ENCODE results near the gene OR6C2. TPM values are rescaled to one million over a fixed set of nuclear protein-coding genes. Genes with fewer than 3 reads are reported as not detected.
"Not testable (repeated sequence)": the region's sequence is repeated elsewhere in the genome, so short reads cannot be mapped to it uniquely, and the experiment has no call there.

OR6C2 gene
- total RNA-seq, 4 donors from 2014 or later = 1.3 TPM; not detected in 3

DNA sequence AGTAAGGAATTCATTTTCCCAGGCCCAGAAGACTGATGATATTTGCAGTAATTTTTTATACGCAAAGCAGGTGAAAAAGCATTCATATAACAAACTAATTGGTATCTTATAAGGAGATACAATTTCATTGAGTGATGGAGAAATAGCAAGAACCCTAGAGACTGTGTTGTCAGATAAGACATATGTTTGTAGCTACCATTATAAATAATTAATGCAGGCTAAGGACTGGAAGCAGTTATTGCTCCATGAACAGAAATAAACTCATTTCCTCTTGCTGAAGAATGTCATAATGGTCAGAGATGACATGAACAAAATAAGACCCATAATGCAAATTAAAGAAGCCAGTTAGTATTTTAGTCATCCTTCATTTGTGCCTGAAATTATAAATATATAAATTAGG, 1.5 kb downstream of the OR6C2 start:
- Histone ChIP-seq H3K4me1 (no peaks in the 10 kb centered on the region), H3K27me3 (no peaks in the 10 kb centered on the region), H3K27ac (no peak overlapping the region), H3K9me3 (peaks cover 3% of the 10 kb centered on the region), H3K36me3 (no peaks in the 10 kb centered on the region), H3K4me3 (no peak overlapping the region)
- WGBS = 100% methylated on average over 1 of the region's 1 CpG
- no peak for TF ChIP-seq POLR2AphosphoS5 (IDR thresholded peaks at IDR 0.05)
- TF ChIP-seq, protein P1, sequence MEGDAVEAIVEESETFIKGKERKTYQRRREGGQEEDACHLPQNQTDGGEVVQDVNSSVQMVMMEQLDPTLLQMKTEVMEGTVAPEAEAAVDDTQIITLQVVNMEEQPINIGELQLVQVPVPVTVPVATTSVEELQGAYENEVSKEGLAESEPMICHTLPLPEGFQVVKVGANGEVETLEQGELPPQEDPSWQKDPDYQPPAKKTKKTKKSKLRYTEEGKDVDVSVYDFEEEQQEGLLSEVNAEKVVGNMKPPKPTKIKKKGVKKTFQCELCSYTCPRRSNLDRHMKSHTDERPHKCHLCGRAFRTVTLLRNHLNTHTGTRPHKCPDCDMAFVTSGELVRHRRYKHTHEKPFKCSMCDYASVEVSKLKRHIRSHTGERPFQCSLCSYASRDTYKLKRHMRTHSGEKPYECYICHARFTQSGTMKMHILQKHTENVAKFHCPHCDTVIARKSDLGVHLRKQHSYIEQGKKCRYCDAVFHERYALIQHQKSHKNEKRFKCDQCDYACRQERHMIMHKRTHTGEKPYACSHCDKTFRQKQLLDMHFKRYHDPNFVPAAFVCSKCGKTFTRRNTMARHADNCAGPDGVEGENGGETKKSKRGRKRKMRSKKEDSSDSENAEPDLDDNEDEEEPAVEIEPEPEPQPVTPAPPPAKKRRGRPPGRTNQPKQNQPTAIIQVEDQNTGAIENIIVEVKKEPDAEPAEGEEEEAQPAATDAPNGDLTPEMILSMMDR (IDR thresholded peaks at IDR 0.05) = no peak
- TF ChIP-seq EP300 (IDR thresholded peaks at IDR 0.05) = no peak
- TF ChIP-seq POLR2A (IDR thresholded peaks at IDR 0.05) = no peak
- DNase-seq (ENCODE audit: low spot score in 2 of 2) = no peak

DNA sequence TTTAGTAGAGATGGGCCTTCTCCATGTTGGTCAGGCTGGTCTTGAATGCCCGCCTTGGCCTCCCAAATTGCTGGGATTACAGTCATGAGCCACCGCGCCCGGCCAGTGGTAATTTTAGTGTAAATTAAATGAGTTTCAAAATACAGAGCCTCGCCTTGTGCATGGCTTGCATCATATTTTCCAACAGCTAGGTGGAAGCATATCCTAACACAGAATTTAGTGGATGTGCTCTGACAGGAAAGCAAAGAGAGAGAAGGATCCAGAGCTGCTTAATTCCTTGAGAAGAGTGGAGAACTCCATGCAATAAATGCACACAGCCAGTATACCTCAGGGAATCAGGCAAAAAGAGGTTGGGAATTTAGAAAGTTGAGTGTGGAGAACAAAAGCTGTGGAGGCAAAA, 2.5 kb downstream of the OR6C2 start:
- no peak overlapping the region for H3K27ac ChIP-seq
- H3K27me3 ChIP-seq = no peaks in the 10 kb centered on the region
- TF ChIP-seq POLR2A (IDR thresholded peaks at IDR 0.05) (no peak), EP300 (IDR thresholded peaks at IDR 0.05) (no peak), POLR2AphosphoS5 (IDR thresholded peaks at IDR 0.05) (no peak)
- TF ChIP-seq, protein P1 (IDR thresholded peaks at IDR 0.05) = no peak
- WGBS = 90% methylated on average over 5 of the region's 5 CpGs
- H3K4me3 ChIP-seq = no peak overlapping the region
- H3K9me3 ChIP-seq = peaks cover under 1% of the 10 kb centered on the region
- no peaks in the 10 kb centered on the region for H3K36me3 ChIP-seq
- H3K4me1 ChIP-seq = no peaks in the 10 kb centered on the region
- DNase-seq (ENCODE audit: low spot score in 2 of 2) = no peak

DNA sequence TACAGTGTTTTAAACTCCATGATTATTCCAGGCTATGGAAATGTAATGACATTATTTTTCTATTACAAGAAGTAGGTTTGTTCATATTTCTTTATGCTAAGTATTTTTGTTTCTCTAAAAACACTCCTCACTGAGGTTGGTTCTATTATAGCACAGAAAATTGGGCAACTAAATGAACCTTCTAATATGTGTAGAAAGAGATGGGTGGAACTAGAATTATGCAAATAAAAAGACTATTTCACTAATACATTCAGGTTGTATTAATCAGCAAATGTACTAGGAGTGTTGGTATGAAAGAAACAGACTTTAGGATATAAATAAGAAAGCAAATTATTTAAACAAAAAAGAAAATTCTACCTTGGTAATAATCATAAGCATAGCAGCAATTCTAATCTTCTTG, 4.9 kb downstream of the OR6C2 start:
- no peaks in the 10 kb centered on the region for H3K9me3 ChIP-seq
- no peaks in the 10 kb centered on the region for H3K27me3 ChIP-seq
- no peak for TF ChIP-seq EP300 (IDR thresholded peaks at IDR 0.05)
- TF ChIP-seq POLR2A (IDR thresholded peaks at IDR 0.05) = no peak
- TF ChIP-seq POLR2AphosphoS5 (IDR thresholded peaks at IDR 0.05) = no peak
- TF ChIP-seq, protein P1 (IDR thresholded peaks at IDR 0.05) = no peak
- DNase-seq (ENCODE audit: low spot score in 2 of 2) = no peak
- H3K36me3 ChIP-seq = no peaks in the 10 kb centered on the region
- no peaks in the 10 kb centered on the region for H3K4me1 ChIP-seq
- H3K4me3 ChIP-seq = no peak overlapping the region
- no peak overlapping the region for H3K27ac ChIP-seq

DNA sequence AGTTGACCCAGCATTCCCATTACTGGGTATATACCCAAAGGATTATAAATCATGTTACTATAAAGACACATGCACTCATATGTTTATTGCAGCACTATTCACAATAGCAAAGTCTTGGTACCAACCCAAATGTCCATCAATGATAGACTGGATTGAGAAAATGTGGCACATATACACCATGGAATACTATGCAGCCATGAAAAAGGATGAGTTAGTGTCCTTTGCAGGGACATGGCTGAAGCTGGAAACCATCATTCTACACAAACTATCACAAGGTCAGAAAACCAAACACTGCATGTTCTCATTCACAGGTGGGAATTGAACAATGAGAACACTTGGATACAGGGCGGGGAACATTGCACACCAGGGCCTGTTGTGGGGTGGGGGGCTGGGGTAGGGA, 21.1 kb downstream of the OR6C2 start:
- not testable (repeated sequence) for H3K36me3 ChIP-seq; H3K9me3 ChIP-seq; H3K4me1 ChIP-seq; H3K27me3 ChIP-seq; DNase-seq (ENCODE audit: low spot score in 2 of 2); H3K27ac ChIP-seq; H3K4me3 ChIP-seq
- WGBS = 95% methylated on average over 1 of the region's 1 CpG

DNA sequence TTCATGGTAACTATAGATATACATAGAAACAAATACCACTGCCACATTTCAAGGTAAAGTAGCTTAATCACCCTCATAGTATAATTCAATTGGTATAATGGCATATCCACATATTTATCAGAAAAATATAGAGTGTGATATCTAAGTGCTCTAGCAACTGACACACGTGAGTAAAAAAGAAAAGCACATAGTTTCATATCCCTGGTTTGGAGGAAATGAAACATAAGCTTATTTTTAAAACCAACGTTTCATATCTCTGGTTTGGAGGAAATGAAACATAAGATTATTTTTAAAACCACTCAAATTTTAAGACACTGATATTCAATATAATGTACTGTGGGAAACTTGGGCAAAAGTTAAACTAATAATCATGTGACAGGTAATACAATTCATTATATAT, 24.0 kb downstream of the OR6C2 start:
- no peak for DNase-seq (ENCODE audit: low spot score in 2 of 2)
- TF ChIP-seq, protein P1 (IDR thresholded peaks at IDR 0.05) = no peak
- TF ChIP-seq EP300 (IDR thresholded peaks at IDR 0.05) = no peak
- TF ChIP-seq POLR2AphosphoS5 (IDR thresholded peaks at IDR 0.05) = no peak
- TF ChIP-seq POLR2A (IDR thresholded peaks at IDR 0.05) = no peak
- WGBS = 70% methylated on average over 2 of the region's 2 CpGs
- H3K9me3 ChIP-seq = no peaks in the 10 kb centered on the region
- H3K27me3 ChIP-seq = no peaks in the 10 kb centered on the region
- H3K36me3 ChIP-seq = no peaks in the 10 kb centered on the region
- no peak overlapping the region for H3K4me3 ChIP-seq
- H3K4me1 ChIP-seq = no peaks in the 10 kb centered on the region
- H3K27ac ChIP-seq = no peak overlapping the region

DNA sequence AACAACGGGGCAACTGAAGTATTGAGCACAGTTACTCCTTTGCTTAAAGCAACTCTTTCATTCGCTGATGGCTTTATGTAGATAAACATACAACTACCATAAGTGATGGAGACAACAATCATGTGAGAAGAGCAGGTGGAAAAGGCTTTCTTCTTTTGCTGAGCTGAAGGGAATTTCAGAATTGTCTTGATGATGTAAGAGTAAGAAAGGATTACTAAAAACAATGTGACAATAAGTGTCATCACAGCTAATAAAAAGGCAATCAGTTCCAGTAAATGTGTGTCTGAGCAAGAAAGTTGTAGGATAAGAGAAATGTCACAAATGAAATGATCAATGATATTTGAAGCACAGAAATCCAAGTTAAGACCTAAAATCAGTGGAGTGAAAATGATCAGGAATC, 25.4 kb downstream of the OR6C2 start:
- H3K27ac ChIP-seq = no peak overlapping the region
- no peak for DNase-seq (ENCODE audit: low spot score in 2 of 2)
- H3K9me3 ChIP-seq = no peaks in the 10 kb centered on the region
- no peaks in the 10 kb centered on the region for H3K4me1 ChIP-seq
- H3K36me3 ChIP-seq = no peaks in the 10 kb centered on the region
- H3K4me3 ChIP-seq = no peak overlapping the region
- TF ChIP-seq, protein P1 (IDR thresholded peaks at IDR 0.05) = no peak
- no peak for TF ChIP-seq POLR2A (IDR thresholded peaks at IDR 0.05)
- no peak for TF ChIP-seq EP300 (IDR thresholded peaks at IDR 0.05)
- no peak for TF ChIP-seq POLR2AphosphoS5 (IDR thresholded peaks at IDR 0.05)
- no peaks in the 10 kb centered on the region for H3K27me3 ChIP-seq
- 75% methylated on average over 2 of the region's 2 CpGs for WGBS
